CD4-positive, alpha-beta T cell treated with Interleukin-15 for 1 hour (primary cell): ENCODE results near the gene ZNFX1.
A peak's percentile ranks its signal among the peaks of the same experiment; 100 is the strongest.
"Not testable (repeated sequence)": the region's sequence is repeated elsewhere in the genome, so short reads cannot be mapped to it uniquely, and the experiment has no call there.

Experiments used
- DNase-seq: peaks from one replicate; pipeline ENCODE4 v3.0.0-alpha.2; 2020

ZNFX1 gene

GRCh38 chr20:49278036-49278817 is at the start of gene ZNFX1:
TSS of gene ZNFX1 (minus strand) at chr20:49278057. CDS start at chr20:49275839, 2,218 bp downstream.
- peak; percentile 98 for DNase-seq

DNA sequence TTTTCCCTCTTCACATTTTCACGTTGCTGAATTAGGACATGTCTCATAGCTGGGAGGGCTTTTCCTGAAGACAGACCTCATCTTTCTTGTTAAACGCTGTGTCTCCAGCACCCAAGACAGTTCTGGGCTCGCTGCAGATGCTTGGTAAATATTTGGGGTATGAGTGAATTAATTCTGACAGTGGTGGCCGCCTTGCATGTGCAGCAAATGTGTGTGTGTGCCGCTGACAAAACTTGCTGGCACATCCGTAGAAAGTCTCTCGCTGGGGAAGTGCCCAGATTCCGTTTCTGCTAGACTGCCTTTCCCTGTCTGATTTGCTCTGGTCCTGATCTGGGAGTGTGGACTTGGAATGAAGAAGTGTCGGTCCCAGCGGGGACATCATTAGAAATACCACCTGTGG is 48.2 kb upstream of the ZNFX1 start:
- DNase-seq, result no peak

- no peak for DNase-seq
Measured at GRCh38 chr20:49324306-49324705, 46.4 kb upstream of the ZNFX1 start.

DNA sequence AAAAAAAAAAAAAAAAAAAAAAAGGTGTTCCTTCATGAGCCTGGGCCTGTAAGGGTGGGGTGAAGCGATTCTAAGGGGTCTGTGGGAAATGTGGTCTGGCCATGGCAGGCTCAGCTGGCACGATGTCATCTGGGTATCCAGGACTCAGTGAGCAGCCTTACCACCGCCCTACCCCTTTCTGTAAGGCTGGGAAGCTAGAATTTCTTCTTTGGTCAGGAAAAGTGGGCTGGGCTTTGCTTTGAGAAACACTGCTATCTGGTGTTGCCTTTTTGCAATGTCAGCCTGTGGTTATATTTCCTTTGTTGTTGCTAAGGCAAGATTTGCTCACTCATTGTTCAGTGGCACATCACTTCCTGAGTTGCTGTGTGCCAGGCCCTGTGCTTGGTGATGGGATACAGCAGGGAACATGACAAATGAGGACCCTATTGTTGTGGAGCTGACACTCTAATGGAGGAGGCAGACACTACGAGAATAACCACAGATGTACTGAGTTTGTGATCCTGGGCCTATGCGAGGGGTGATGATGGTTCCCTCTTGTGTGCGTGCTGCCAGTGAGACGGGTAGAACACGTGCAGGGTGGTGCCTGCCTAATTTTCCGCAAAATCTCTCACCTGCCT is 45.9 kb upstream of the ZNFX1 start:
- peak; percentile 40 for DNase-seq

- DNase-seq, result no peak
Measured at GRCh38 chr20:49320460-49320859, 42.6 kb upstream of the ZNFX1 start.

DNA sequence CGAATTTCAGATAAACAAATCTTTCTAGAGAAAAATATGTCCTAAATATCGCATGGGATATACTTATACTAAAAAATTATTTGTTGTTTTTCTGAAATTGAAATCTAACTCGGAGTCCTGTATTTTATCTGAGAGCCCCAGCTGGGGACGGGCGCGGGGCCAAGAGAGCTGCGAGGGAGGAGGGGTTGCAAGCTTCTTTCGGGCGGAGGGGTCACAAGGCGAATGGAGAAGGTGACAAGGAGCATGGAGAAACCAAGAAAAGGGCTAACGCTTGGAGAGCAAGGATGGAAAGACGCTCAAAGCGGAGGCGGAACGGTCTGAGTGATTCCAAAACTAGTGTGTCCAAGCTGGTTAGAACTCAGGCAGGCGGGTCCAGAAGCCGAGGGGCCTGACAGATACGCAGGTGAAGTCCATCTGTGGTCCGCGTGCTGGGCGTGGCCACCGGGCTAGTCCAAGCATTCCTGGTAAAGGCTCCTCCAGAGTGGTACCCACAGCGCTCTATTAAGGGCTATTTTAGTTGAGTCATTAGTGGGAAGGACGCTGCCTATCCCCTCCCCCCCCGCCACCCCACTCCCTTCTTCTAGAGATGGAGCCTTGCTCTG is 41.5 kb upstream of the ZNFX1 start:
- no peak for DNase-seq

- DNase-seq, result no peak
Measured at GRCh38 chr20:49318430-49319207, 40.8 kb upstream of the ZNFX1 start.

- DNase-seq, result no peak
Measured at GRCh38 chr20:49318091-49318429, 40.2 kb upstream of the ZNFX1 start.

GRCh38 chr20:49316704-49317103 is 38.8 kb upstream of the ZNFX1 start:
- DNase-seq, result no peak

DNA sequence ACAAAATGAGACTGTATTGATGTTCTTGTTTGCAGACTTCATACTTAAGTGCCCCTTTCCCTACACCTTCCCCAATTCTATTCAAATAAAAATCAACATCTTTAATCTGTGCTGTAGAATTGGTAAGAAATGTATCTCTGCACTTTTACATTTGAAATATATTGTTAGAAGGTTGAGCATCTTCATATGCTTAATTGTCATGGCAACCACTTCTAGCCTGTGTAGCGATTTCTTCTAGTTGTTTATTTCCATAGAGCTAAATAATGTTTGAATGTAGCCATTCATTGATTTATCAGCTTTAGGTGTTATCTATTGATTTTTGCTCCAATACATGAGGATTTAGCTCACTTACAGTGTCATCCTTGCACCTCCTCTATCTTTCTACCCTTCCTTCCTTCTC is 37.7 kb upstream of the ZNFX1 start:
- DNase-seq, result no peak

DNA sequence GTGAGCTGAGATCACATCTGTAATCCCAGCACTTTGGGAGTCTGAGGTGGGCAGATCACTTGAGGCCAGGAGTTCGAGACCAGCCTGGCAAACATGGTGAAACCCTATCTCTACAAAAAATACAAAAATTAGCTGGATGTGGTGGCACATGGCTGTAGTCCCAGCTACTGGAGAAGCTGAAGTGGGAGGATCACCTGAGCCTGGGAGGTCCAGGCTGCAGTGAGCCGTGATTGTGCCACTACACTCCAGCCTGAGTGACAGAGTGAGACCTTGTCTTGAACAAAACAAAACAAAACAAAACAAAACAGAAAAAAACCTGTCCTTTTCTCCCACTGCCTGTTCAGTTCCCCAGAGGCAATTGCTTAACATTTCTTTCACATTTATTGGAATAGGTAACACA is 36.2 kb upstream of the ZNFX1 start:
- not testable (repeated sequence) for DNase-seq

DNA sequence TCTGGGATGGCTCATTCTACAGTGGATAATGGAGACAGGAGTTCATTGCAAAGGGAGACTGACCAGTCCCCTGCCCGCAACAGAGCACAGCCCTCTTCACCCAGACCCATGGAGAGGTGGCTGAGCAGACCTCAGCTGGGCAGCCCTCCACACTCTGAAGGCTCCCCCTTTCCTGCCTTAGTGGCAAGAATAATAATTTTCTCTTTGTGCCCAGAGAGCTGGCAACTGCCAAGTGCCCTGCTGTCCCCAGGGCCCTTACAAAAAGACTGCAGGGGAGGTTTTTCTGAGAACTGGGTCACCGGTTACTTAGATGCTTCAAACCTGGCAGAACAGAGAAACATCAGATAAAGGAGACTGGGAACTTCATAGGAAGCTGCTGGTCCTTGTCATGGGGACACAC is 35.4 kb upstream of the ZNFX1 start:
- DNase-seq, result no peak

GRCh38 chr20:49312661-49313060 is 34.8 kb upstream of the ZNFX1 start:
- DNase-seq, result no peak

DNA sequence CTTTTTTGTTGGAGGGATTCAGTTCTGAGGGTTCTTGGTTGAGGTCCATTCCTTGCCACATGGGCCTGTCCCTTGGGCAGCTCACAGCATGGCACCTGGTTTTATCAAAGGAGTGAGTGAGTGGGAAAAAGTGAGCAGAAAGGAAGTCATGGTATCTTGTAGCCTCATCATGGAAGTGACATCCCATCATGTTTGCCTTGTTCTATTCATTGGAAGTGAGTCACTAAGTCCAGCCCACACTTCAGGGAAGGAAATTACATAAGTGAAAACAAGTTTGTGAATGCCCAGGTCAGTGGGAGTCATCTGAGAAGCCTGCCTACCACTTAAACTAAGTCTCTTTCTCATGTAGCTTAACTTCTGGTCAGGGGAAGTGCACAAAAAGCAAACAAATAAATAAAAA is 32.8 kb upstream of the ZNFX1 start:
- DNase-seq, result no peak

DNA sequence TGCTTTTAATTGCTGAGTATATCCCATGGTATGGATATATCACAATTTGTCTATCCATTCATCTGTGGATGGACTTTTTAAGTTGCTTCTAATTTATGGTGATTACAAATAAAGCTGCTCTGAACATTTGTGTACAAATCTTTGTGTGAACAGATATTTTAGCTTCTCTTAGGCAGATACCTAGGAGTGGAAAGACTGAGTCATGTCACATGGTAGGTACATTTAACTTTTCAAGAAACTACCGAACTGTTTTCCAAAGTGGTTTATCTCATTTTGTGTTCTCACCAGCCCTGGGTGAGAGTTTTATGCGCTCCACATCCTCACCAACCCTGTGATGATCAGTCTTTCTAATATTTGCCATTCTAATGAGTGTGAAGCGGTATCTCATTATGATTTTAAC is 31.0 kb upstream of the ZNFX1 start:
- DNase-seq, result no peak

DNA sequence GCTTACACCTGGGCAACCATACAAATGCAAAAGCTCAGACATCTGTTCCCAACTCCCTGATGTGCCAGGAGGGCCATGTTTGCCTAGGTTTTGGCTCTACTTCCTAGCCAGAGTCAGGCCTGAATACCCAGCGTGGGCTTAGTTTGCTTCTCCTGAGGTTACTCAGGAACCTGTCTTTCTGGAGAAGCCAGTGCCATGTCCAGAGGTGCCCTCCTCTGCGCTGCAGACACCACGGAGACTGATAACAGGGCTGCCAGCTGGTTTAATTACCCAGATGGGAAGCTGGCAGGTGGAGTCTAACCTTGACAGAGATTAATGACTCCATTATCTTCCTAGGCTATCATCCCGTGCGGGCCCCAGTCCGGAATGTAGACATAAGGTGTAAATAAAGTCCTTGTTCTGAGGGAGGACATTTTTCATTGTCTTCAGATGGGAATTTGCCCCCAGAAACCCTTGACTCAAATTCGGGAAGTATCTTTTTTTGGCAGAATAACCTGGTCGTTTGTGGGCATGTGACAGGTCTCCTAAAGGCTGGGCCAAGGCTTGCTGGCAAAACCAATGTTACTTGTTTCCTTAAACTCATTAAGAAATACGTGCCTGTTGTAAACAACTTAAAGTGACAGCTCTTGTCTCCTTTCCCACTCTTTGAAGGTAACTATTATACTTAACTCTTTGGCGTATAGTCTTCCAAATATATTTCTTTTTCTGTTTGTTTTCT is 29.2 kb upstream of the ZNFX1 start:
- DNase-seq, result no peak

DNA sequence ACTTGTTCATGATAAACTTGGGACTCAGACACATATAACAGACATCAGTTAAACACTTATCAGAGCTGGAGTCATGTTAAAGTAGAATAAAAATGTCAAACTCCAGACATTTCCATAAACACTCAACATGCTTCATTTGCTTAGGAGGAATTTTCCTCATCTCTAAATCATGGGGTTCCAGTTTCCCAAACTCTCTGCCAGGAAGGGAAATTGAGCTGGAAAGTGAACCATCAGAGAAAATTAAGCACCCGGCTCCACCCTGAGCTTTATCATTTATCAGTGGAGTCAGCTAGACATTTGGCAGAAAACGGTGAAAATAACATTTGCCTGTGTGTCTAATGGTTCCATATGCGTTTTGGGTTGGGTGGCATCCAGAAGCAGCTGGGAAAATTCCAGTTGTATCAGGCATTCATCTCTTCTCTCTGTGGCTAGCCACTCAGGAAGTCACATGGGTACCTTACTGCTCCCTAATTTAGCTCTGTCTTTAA is 25.3 kb upstream of the ZNFX1 start:
- no peak for DNase-seq

- peak; percentile 39 for DNase-seq
Measured at GRCh38 chr20:49297605-49298530, 20.0 kb upstream of the ZNFX1 start.

GRCh38 chr20:49294002-49294654 is 16.3 kb upstream of the ZNFX1 start:
- DNase-seq, result not testable (repeated sequence)

DNA sequence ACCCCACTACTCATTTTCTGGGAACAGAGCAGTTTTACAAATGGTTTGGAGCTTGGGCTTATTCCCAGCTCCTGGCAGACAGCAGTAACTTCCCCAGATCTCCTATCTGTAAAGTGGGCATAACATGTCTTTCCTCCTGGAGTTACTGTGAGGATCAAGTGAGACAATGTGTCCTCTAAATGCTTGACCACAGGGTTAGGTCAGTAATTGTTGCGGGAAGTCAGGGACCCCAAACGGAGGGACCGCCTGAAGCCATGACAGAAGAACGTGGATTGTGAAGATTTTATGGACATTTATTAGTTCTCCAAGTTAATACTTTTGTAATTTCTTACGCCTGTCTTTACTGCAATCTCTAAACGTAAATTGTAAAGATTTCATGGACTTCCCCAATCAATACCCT is 15.3 kb upstream of the ZNFX1 start:
- DNase-seq, result no peak

GRCh38 chr20:49292010-49292409 is 14.2 kb upstream of the ZNFX1 start:
- no peak for DNase-seq
